A673 (cell line): ENCODE results near the gene PTTG1. TPM values are rescaled to one million over a fixed set of nuclear protein-coding genes. Genes with fewer than 3 reads are reported as not detected.

ENCODE experiments used
- BruUV-seq: library from RNA; stranded (reverse); fragments of 400-500 nt; replicated peaks from 2 replicates; lab custom pipeline; 2021; lab: Mats Ljungman, UMichigan
- CTCF ChIA-PET: fragments of 300-600 bp; sonication (Branson Sonifier 250); formaldehyde crosslinking; loops from one replicate; lab custom pipeline; 2022; ENCODE audit warnings: antibody characterized with exemption; lab: Charles Lee
- POLR2A ChIA-PET: fragments of 300-600 bp; sonication (Branson Sonifier 250); formaldehyde crosslinking; loops from one replicate; lab custom pipeline; 2022; ENCODE audit warnings: antibody characterized with exemption; ENCODE audit not compliant: low non-redundant PET; lab: Charles Lee
- DNase-seq: peaks from one replicate; pipeline ENCODE4 v3.0.0-alpha.2; 2015; ENCODE audit warnings: low spot score
- H3K27ac ChIP-seq: fragments of 200-600 bp; sonication (generic); 2 replicates; pipeline ENCODE4 v1.5.1; 2016; ENCODE audit warnings: mixed run types, low read depth, mild to moderate bottlenecking, mixed read lengths, antibody characterized with exemption, low read length; ENCODE audit not compliant: poor library complexity, severe bottlenecking
- H3K27me3 ChIP-seq: fragments of 200-600 bp; sonication (generic); replicated peaks from 2 replicates; pipeline ENCODE4 v1.6.1; 2017; ENCODE audit warnings: mixed run types, low read depth, mild to moderate bottlenecking, mixed read lengths, antibody characterized with exemption, low read length; ENCODE audit not compliant: insufficient read depth, poor library complexity
- H3K36me3 ChIP-seq: fragments of 200-600 bp; sonication (generic); 2 replicates; pipeline ENCODE4 v1.6.1; 2016; ENCODE audit warnings: mixed run types, mild to moderate bottlenecking, mixed read lengths, antibody characterized with exemption, low read length; ENCODE audit not compliant: insufficient read depth, poor library complexity, severe bottlenecking
- H3K4me1 ChIP-seq: fragments of 200-600 bp; sonication (generic); 2 replicates; pipeline ENCODE4 v1.6.1; 2017; ENCODE audit warnings: mixed run types, mild to moderate bottlenecking, mixed read lengths, antibody characterized with exemption, low read length; ENCODE audit not compliant: insufficient read depth, poor library complexity, severe bottlenecking
- H3K4me3 ChIP-seq: fragments of 200-600 bp; sonication (generic); 2 replicates; pipeline ENCODE4 v1.5.1; 2016; ENCODE audit warnings: low read depth, mixed run types, mild to moderate bottlenecking, mixed read lengths, low read length; ENCODE audit not compliant: poor library complexity, severe bottlenecking
- H3K9me3 ChIP-seq: fragments of 200-600 bp; sonication (generic); 2 replicates; pipeline ENCODE4 v1.6.1; 2016; ENCODE audit warnings: mixed run types, low read depth, mild to moderate bottlenecking, mixed read lengths, antibody characterized with exemption, low read length; ENCODE audit not compliant: poor library complexity, severe bottlenecking
- EZH2 ChIP-seq: fragments of 200-600 bp; sonication (generic); IDR thresholded peaks from 2 replicates; pipeline ENCODE4 v1.6.1; 2017; ENCODE audit warnings: borderline replicate concordance, low read depth, mild to moderate bottlenecking, mixed read lengths, antibody characterized with exemption, low read length; ENCODE audit not compliant: poor library complexity, severe bottlenecking
- intact Hi-C: fragments of 100-400 bp; cut with micrococcal nuclease; formaldehyde crosslinking; loops from one replicate; pipeline ENCODE4 v1.10.0; 2022; ENCODE audit not compliant: unreplicated experiment
- total RNA-seq: library from RNA; stranded (reverse); gene quantifications from 2 replicates; pipeline ENCODE4 v1.2.3, GENCODE V29; 2021
- TF ChIP-seq, protein P1 (sequence below): fragments of 300-800, 200-600 bp; sonication (generic); conservative IDR thresholded peaks from 2 replicates; pipeline ENCODE4 v1.5.1; 2017; ENCODE audit warnings: low read depth, mild to moderate bottlenecking, antibody characterized with exemption, low read length, moderate library complexity, mixed read lengths

Gene PTTG1
- total RNA-seq, 1 experiment from 2014 or later: 192 TPM

DNA sequence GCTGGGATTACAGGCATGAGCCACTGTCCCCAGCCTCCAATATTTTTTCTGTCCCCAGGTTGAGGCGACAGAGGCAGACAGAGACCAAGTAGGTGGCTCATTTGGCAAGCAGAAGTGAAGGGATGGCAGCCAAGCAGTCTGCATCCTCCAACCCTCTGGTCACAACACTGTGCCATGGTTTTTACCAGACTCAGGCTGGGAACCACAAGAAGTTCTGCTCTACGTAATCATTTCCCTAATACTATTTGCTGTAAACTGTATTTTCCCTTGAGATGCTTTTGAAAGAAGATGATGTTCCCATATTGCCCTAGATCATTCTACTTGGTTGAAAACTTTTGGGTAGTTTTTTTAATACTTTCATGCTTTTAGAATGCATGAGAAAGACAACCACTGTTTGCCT, 40.5 kb downstream of the PTTG1 start:
- CTCF ChIA-PET: no interaction called here
- intact Hi-C loops: no loop called here
- Histone ChIP-seq H3K27ac (no peak overlapping the region), H3K27me3 (no peaks in the 10 kb centered on the region), H3K36me3 (no peaks in the 10 kb centered on the region), H3K9me3 (no peaks in the 10 kb centered on the region), H3K4me3 (no peak overlapping the region), H3K4me1 (no peaks in the 10 kb centered on the region)
- no peak for DNase-seq
- POLR2A ChIA-PET: no interaction called here
- TF ChIP-seq EZH2: no peak
- TF ChIP-seq, protein P1, sequence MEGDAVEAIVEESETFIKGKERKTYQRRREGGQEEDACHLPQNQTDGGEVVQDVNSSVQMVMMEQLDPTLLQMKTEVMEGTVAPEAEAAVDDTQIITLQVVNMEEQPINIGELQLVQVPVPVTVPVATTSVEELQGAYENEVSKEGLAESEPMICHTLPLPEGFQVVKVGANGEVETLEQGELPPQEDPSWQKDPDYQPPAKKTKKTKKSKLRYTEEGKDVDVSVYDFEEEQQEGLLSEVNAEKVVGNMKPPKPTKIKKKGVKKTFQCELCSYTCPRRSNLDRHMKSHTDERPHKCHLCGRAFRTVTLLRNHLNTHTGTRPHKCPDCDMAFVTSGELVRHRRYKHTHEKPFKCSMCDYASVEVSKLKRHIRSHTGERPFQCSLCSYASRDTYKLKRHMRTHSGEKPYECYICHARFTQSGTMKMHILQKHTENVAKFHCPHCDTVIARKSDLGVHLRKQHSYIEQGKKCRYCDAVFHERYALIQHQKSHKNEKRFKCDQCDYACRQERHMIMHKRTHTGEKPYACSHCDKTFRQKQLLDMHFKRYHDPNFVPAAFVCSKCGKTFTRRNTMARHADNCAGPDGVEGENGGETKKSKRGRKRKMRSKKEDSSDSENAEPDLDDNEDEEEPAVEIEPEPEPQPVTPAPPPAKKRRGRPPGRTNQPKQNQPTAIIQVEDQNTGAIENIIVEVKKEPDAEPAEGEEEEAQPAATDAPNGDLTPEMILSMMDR: no peak
- no TSS peak for BruUV-seq

DNA sequence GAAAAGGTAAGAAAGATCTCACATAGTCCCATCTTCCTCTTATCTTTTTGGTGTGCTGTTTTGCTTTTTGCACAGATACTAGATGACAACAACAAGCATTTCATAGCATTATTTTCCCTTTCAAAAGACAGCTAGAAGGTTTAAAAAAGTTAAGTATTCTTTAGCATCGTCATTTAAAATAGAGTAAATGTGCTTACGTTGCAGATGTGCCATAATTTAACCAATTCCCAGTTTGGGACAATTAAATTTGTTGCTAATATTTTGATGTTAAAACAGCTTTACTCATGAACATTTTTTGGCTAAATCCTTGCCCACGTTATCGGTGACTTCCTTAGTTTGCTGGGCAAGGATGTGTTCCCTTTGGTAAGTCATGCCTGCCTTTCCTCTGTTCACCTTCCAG, 41.6 kb downstream of the PTTG1 start:
- Histone ChIP-seq H3K4me1 (no peaks in the 10 kb centered on the region), H3K9me3 (no peaks in the 10 kb centered on the region), H3K36me3 (no peaks in the 10 kb centered on the region), H3K27me3 (no peaks in the 10 kb centered on the region), H3K27ac (no peak overlapping the region), H3K4me3 (no peak overlapping the region)
- CTCF ChIA-PET: no interaction called here
- POLR2A ChIA-PET: no interaction called here
- BruUV-seq: no TSS peak
- TF ChIP-seq, protein P1: no peak
- no peak for TF ChIP-seq EZH2
- DNase-seq: no peak
- intact Hi-C loops: no loop called here

DNA sequence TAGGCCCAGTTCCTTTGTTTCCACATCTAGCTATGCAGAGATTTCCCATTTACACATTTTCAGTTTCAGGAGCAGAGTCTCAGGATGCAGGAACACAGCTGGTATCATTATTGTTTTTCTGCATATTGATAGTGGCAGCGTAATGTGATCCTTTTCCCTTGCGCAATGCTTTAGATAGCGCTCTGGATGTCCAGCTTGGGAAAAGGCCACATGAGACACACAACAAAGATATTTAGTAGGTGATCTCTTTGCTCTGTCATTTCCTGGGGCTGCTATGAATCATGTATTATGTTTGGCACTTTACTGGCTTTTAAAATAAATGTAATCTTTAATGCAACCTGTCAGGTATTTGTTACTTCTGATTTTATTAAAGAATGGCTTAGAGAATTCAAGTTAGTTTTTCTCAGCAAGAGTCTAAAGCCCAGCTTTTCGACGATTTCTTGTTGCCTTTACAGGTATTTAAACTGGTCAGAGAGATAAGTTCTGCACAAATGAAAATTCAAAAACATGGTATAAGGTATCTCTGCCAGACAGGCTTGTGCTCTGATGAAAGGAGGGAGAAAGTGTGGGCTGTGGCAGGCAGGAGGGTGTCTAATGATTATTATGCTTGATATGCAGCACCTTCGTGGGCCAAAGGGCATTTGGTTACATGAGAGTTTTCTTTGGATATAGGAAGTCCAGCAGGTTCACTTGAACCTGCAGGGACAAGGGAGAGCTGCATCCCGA, 42.2 kb downstream of the PTTG1 start:
- DNase-seq: no peak
- no peaks in the 10 kb centered on the region for H3K9me3 ChIP-seq
- H3K4me3 ChIP-seq: no peak overlapping the region
- no peaks in the 10 kb centered on the region for H3K4me1 ChIP-seq
- no peak overlapping the region for H3K27ac ChIP-seq
- ChIA-PET CTCF (no interaction called here), POLR2A (no interaction called here)
- no TSS peak for BruUV-seq
- TF ChIP-seq, protein P1: no peak
- TF ChIP-seq EZH2: no peak
- H3K27me3 ChIP-seq: no peaks in the 10 kb centered on the region
- H3K36me3 ChIP-seq: no peaks in the 10 kb centered on the region
- intact Hi-C loops: no loop called here
